SK-N-MC (cell line): ENCODE results near the gene UNC79.

ENCODE experiments used
- EZH2 ChIP-seq: fragments of 200-600 bp; sonication (generic); IDR thresholded peaks from one replicate; pipeline ENCODE4 v1.6.1; 2017; ENCODE audit warnings: antibody characterized with exemption
- FOXP2 ChIP-seq: optimal IDR thresholded peaks from 2 replicates; pipeline ENCODE3; 2011; ENCODE audit warnings: mild to moderate bottlenecking, moderate library complexity; ENCODE audit not compliant: insufficient read depth; ENCODE audit errors: extremely low read length, control extremely low read depth
- POLR2AphosphoS5 ChIP-seq: IDR thresholded peaks from 2 replicates; pipeline ENCODE4 v1.6.1; 2012; ENCODE audit warnings: mild to moderate bottlenecking, low read depth, low read length, borderline replicate concordance

DNA sequence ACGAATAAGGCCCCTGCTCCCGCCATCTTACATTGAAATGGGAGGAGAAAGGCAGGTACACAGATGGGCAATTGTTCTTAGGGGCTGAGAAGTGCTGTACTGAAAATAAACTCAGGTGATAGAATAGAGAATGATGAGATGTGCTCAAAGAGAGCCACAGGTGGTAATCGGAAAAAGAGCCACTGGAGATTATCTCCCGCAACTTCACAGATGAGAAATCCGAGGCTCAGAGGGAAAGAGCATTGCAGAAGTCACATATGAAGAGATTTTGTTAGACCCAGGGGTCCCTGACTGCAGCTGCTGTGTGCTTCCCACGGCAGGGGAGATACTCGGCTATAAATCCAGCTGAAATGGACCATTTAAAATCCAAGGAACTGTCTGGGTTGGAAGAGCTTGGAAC is 283.9 kb downstream of the UNC79 start:
- TF ChIP-seq EZH2 (no peak), POLR2AphosphoS5 (no peak), FOXP2 (no peak)
